ENCODE results near the gene PLVAP.

The PLVAP gene

GRCh38 chr19:17376935-17377600, at the start of gene PLVAP:
Gene PLVAP (minus strand): TSS chr19:17377342. CDS start chr19:17377288, 54 bp downstream.
- intact Hi-C loops (cut with DNase I): no loop called here
- peak in 2 of 42 donors; percentile 16 to 24 for DNase-seq

- DNase-seq: peak in 36 of 42 donors; percentile 19 to 78 (median 44)
- intact Hi-C loops (cut with DNase I): no loop called here
Measured at GRCh38 chr19:17424743-17425365, 47.7 kb upstream of the PLVAP start.

GRCh38 chr19:17423429-17424208, 46.5 kb upstream of the PLVAP start:
- intact Hi-C loops (cut with DNase I): no loop called here
- peak in 1 of 42 donors; percentile 10 for DNase-seq

DNA sequence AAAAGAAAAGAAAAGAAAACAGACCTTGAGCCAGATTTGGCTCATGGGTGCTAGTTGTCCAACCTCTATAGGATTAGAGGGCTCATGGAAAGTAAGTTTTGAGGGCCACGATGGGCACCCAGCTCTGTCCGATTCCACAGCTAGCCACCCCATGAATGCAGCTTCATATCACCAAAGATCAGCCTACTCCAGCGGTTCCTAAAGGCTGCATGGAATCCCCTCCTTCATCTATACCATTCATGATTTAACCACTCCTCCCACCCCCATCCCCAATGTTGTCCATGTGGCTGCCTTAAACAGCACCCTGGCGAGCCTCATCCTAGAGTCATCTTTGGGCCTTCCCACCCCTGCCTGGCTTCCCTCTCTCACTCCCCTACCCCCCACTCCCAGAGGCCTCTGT, 44.8 kb upstream of the PLVAP start:
- no peak for DNase-seq
- intact Hi-C loops (cut with DNase I): no loop called here

DNA sequence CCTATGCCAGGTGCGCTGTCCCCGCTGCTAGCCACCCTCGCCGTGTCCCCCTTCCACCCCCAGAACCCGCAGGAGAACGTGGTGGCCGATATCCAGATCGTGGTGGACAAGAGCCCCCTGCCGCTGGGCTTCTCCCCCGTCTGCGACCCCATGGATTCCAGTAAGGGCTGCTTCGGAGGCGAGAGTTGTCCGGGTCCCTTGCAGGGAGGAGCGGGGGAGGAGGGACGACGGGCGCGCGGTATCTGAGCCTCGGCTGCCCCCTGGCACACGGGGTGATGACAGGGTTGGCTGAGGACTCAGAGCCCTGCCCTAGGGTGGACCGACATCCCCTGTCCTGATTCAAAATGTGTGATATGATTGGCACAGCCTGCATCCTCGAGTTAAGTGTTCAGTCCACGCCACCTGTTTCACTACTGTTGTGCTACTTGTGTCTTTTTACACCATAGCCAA, 43.4 kb upstream of the PLVAP start:
- intact Hi-C loops (cut with DNase I): no loop called here
- peak in 19 of 42 donors; percentile 3 to 47 (median 26) for DNase-seq

DNA sequence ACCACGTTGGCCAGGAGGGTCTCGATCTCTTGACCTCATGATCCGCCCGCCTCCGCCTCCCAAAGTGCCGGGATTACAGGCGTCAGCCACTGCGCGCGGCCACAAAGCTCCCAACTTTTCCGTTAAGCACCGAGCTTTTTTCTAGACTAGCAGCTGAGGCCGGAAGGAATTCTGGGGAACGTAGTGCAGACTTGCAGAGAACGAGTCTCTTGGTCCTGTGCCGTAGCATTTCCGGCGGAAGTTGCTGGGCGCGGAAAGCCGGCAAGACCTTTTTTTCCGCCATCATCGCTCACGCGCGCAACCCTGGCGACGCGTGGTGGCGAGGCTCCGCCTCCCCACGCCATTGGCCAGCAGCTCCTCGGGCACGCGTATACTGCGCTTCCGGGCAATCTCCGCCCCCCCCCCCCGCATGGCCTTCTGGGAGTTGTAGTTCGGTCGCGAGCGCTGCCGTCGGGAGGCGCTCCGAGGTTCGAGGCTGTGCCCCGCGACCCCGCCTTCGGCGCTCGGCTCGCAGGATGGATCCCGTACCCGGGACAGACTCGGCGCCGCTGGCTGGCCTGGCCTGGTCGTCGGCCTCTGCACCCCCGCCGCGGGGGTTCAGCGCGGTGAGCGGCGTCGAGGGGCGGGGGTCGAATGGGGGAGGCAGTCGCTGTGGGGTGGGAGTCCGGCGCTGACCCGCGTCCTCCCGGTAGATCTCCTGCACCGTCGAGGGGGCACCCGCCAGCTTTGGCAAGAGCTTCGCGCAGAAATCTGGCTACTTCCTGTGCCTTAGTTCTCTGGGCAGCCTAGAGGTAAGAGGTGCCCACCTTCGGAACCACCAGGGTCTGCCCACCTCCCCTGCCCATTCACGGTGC, 42.7 kb upstream of the PLVAP start, which contains the start of gene MVB12A:
Gene MVB12A (plus strand): TSS at position 427 of the 854 bp plus-strand sequence. CDS start 89 bp downstream, at position 516.
- intact Hi-C loops (cut with DNase I): no loop called here
- DNase-seq: peak; percentile 96 to 99 (median 98)

- intact Hi-C loops (cut with DNase I): no loop called here
Measured at GRCh38 chr19:17419154-17419620, 42.0 kb upstream of the PLVAP start.

GRCh38 chr19:17418710-17419109, 41.6 kb upstream of the PLVAP start:
- intact Hi-C loops (cut with DNase I): no loop called here
- no peak for DNase-seq

More at GRCh38 chr19:17419154-17419620, 42.0 kb upstream of the PLVAP start:
- no peak for DNase-seq

DNA sequence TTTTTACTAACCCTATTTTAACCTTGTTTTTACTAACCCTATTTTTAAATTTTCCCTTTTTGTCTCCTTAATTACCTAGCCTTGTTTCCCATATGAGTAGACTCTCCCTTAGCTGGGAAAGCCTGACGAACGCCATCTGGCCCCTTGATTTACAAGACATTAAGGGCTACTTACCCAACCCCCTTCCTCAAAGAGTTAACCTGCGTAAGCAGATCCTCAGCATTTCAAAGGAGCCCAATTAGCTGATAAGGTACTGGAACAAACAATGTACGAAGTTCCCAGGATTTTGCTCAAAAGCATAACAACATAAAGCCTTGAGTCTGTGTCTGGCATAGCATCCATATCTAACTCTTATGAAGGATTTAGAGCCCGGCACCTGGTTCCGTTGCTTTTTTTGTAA, 38.0 kb upstream of the PLVAP start:
- intact Hi-C loops (cut with DNase I): no loop called here
- no peak for DNase-seq

DNA sequence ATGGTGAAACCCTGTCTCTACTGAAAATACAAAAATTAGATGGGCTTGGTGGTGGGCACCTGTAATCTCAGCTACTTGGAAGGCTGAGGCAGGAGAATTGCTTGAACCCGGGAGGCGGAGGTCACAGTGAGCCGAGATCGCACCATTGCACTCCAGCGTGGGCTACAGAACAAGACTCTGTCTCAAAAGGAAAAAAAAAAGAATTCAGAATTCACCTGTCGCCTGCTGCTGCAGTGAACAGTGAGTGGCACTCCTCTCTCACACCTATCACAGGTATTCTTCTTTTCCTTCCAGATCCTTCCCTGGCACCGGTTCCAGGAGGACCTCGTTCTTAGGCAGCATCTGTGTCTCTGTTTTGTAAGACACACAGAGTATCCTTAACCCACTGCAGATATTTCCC, 37.0 kb upstream of the PLVAP start:
- intact Hi-C loops (cut with DNase I): no loop called here
- no peak for DNase-seq

DNA sequence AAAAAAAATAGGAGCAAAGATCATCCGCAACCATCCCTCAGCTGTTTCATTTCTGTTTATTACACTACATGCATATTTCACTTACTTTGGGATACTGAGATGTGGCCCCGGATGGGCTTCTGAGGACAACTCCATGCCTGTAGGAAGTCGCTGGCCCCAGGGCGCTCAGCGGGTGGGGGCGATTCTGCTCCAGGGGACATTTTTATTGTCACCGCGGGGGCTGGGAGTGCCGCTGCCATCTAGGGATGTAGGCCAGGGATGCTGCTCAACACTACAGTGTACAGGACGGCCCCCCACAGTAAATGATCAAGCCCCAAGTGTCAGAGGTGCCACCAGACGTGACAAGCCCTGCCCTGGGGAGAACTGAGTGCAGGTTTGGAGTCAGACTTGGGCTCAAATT, 34.7 kb upstream of the PLVAP start:
- intact Hi-C loops (cut with DNase I): no loop called here
- DNase-seq: no peak

GRCh38 chr19:17409990-17410389, 32.8 kb upstream of the PLVAP start:
- DNase-seq: no peak
- intact Hi-C loops (cut with DNase I): no loop called here

DNA sequence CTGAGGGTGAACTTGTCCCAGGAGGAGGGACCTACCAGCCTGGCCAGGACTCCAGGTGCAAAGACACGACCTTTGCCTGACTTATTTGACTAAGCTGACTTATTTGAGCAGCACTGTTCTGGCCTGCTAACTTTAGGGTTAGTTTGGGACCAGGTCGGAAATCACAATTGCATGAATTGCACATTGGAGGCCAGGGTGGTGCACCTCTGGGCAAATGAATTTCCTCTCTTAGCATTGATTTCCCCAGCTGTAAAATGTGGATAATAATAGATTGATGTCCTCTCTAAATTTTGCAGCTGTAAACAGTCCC, 29.7 kb upstream of the PLVAP start:
- intact Hi-C loops (cut with DNase I): no loop called here
- no peak for DNase-seq

DNA sequence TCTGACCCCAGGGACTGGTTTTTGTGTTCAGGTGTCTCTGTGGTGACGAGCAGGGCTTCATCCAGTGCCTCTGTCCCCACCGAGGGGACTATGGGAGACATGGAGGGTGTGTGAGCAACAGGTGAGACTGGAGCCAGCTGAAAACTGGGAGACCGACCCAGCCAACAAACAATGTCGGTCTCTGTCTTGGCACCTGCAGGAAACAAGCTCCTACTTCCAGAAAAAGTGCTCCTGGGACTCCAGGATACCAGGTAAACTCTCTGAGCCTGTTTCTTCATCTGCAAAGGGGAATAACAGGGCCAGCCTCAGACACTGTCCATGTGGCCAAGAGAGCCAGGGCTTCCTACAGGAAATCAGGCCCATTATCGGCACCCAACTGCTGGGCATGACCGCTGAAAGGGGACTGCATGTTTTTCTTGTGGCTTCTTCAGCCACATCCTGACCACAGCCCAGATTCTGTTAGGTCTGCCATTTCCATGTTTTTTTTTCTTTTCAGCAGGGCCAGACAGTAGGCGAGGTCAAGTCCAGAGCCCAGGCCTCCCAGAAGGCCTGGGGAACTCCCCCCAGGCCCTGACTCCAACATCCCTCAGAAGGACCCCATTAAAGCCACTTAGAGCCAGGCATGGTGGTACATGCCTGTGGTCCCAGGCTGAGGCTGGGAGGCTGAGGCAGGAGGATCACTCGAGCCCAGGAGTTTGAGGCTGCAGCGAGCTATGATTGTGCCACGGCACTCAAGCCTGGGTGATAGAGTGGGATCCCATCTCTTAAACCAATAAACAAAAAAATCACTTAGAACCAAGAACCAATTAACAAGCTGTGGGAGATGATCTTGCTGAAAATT, 29.1 kb upstream of the PLVAP start:
- intact Hi-C loops (cut with DNase I): no loop called here
- DNase-seq: peak in 18 of 42 donors; percentile 9 to 61 (median 32)

GRCh38 chr19:17405250-17406045, 28.3 kb upstream of the PLVAP start, which contains the start of gene BST2:
Gene BST2 (minus strand): TSS chr19:17405630. CDS start chr19:17405575, 55 bp downstream.
- intact Hi-C loops (cut with DNase I): no loop called here
- peak in 28 of 42 donors; percentile 6 to 75 (median 41) for DNase-seq

DNA sequence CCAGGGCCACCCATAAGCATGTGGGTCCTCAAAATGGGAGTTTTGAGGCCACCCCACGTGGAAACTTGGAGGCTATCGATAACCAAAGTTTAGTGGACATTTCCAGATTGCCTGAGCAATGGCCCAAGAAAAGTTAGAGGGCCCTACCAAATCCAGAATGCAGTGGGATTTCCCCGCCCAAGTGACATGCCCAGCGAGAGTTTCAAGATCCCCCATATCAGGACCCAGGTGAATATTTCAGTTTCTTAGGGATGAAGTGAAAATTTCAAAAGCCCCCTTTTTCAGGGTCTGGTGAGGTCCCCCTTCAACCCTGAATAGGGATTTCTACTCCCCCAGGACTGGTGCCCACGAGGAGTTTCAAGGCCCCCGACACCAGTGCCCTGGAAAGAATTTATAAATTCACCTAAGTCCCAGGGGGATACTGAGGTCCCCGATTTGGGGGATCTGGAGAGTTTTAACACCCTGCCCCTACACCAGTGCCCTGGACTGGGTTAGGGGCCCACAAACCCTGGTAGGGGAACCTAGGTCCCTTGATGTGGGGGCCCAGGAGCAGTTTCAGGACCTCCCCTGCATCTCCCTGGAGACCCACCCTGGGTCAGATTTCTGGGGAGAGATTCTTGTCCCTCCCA, 27.6 kb upstream of the PLVAP start:
- intact Hi-C loops (cut with DNase I): no loop called here
- DNase-seq: no peak

DNA sequence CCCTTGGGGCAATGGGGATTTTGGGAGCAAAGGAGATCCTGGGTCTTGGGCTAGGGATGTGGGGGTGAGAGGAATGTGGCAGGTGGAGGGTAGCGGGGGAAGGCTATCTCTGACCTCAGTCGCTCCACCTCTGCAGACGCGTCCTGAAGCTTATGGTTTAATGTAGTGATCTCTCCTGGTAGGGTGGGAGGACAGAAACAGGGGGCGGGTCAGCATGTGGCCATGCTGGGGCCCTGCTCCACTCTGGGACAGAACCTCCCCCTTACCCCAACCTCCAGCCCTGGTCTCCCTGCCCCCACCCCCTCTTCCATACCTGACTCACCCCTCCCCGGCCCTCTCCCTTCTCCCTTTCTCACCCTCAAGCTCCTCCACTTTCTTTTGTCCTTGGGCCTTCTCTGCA, 26.9 kb upstream of the PLVAP start:
- DNase-seq: no peak
- intact Hi-C loops (cut with DNase I): no loop called here

Measured in head of caudate nucleus (tissue), 42 donors.